Stimulated activated CD4-positive, alpha-beta T cell treated with anti-CD3 and anti-CD28 coated beads, TNF-alpha, amount 100 ng/mL, for 4 hours (primary cell): ENCODE results near the gene THSD8.
"Not testable (repeated sequence)": the region's sequence is repeated elsewhere in the genome, so short reads cannot be mapped to it uniquely, and the experiment has no call there.

Source experiments
- DNase-seq, 3 experiments: peaks; one replicate each; pipeline ENCODE4 v3.0.0-alpha.2; 2020; ENCODE audit warnings: low read depth in 3 of 3

THSD8 gene

DNA sequence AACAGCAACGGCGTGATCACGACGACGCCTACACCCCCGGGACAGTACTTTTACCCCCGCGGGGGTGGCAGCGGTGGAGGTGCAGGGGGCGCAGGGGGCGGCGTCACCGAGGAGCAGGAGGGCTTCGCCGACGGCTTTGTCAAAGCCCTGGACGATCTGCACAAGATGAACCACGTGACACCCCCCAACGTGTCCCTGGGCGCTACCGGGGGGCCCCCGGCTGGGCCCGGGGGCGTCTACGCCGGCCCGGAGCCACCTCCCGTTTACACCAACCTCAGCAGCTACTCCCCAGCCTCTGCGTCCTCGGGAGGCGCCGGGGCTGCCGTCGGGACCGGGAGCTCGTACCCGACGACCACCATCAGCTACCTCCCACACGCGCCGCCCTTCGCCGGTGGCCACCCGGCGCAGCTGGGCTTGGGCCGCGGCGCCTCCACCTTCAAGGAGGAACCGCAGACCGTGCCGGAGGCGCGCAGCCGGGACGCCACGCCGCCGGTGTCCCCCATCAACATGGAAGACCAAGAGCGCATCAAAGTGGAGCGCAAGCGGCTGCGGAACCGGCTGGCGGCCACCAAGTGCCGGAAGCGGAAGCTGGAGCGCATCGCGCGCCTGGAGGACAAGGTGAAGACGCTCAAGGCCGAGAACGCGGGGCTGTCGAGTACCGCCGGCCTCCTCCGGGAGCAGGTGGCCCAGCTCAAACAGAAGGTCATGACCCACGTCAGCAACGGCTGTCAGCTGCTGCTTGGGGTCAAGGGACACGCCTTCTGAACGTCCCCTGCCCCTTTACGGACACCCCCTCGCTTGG is 9.6 kb upstream of the THSD8 start:
- peak in 2 of 3 experiments; percentile 66 to 73 for DNase-seq

DNA sequence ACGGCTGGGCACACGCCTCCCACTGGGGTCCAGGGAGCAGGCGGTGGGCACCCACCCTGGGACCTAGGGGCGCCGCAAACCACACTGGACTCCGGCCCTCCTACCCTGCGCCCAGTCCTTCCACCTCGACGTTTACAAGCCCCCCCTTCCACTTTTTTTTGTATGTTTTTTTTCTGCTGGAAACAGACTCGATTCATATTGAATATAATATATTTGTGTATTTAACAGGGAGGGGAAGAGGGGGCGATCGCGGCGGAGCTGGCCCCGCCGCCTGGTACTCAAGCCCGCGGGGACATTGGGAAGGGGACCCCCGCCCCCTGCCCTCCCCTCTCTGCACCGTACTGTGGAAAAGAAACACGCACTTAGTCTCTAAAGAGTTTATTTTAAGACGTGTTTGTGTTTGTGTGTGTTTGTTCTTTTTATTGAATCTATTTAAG is 9.0 kb upstream of the THSD8 start:
- DNase-seq = no peak

DNA sequence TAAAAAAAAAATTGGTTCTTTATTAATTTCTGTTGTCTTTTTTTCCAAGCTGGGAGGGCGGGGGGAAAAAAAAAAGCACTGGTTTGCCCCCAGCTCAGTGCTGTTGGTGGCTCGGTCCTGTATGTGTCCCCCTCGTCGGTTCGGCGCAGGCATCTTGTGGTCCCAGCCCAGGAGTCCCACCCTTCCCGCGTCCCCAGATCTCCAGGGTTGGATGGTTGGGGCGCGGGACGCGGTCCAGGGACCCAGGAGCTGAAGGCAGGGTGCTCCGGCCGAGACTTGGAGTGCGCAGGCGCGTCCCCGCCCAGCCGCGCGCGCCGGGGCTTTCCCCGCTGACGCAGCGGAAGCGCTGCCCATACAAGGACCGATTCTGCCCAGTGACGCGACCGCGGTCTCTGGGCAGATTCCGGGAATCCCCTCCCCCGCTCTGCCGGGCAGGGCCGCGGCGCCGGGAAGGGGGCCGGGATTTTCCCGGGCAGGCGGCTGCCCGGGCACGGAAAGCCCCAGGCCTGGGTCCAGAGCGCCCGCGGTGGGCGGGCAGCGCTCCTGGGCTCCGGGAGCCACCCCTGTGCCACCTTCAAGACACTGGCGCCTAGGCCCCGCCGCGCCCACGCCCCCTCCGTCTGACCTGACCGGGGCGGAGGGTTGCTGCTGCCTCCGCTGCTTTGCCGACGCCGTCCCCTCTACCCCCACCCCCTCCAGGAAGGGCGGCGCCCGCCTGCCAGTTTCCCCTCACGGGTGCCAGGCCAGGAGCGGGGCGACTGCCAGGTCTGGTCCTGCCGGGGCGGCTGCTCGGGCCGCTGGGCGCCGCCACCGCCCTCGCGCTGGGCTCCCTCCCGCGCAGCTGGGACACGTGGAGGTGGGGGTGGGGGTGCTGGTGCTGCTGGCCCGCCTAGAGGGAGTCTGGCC is 8.3 kb upstream of the THSD8 start:
- peak; percentile 89 to 94 (median 91) for DNase-seq

DNA sequence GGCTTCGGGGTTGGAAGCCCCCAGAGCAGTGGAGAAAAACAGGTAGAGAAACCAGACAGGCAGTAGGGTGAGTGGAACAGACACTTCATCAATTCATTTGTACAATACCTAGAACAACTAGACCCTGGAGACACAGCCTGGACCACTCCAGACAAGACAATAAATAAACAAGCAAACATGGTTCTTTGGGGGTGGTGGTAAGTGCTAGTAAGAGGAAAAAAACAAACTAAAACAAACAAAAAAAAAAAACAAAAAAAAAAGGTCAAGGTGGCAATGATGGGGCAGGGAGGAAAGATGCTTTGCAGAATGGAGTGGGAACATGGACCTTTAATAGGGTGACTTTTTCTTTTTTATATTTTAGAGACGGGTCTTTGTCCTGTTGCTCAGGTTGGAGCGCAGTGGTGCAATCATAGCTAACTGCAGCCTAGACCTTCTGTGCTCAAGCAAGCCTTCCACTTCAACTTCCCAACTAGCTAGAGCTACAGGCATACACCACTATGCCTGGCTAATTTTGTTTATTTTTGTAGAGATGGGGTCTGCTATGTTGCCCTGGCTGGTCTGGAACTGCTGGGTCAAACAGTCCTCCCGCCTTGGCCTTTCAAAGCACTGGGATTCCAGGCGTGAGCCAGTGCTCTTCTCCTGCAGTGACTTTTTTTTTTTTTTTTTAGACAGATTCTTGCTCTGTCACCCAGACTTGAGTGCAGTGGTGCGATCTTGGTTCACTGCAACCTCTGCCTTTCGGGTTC is 7.5 kb upstream of the THSD8 start:
- DNase-seq = no peak

DNA sequence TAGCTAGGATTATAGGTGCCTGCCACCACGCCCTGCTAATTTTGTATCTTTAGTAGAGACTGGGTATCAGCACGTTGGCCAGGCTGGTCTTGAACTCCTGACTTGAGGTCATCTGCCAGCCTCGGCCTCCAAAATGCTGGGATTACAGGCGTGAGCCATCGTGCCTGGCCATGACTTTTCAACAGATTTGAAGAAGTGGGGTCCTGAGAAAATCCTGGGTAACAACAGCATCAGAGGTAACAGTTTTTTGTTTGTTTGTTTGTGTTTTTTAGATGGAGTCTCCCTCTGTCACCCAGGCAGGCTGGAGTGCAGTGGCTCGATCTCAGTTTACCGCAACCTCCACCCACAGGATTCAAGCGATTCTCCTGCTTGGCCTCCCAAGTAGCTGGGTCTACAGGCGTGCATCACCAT is 6.9 kb upstream of the THSD8 start:
- DNase-seq = no peak

DNA sequence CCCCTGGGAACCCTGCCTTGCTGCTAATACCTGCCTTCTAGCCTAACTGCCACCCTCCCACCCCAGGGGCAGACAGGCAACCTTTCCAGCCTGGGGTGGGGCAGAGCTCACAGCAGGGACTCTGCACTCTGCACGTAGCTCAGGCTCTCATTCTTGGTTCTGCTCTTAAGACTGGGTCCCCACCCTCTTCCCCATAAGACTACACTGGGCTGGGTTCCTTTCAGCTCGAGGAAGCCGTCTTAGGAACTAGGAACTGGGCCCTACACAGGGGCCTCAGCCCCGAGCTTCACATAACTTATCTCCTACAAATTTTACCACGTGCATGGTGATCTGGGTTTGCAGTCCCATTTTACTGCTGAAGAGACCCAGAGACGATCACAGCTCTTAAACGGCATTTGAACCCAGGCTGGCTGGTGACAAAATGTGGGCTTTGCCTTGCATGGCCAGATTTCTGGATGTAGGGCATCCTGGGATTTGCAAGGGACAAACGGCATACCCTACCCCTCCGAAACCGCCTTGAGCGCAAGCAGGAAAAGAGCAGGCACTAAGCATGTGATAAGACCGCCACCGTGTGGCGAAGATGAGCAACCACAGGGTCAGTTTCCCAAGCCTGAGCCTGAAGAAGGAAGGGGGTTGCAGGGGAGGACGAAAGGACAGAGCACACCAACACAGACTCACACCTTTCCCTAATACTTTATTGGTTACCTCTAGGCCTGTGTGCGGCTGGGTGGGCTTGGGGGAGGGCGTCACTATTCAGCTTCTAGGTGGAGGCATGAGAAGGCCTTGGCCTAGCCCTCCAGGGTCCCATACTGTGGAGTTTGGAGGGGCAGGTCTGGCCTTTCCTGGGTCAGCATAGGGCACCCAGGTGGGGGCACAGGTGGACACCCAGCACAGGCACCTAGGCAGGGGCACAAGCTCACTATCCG is 5.5 kb upstream of the THSD8 start:
- DNase-seq = peak in 2 of 3 experiments; percentile 60 to 63

DNA sequence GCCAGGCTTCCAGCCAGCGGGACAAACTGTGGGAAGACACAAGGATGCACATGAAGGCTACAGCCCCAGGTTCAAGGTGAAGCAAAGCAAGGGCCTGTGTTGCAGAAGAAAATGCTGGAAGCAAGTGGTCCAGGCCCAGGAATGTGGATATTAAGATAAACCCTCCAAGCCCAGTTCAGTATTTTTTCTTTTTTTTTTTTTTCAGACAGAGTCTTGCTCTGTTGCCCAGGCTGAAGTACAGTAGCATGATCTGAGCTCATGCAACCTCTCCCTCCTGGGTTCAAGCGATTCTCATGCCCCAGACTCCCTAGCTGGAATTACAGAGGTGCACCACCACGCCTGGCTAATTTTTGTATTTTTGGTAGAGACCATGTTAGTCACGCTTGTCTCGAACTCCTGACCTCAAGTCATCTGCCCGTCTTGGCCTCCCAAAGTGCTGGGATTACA is 4.7 kb upstream of the THSD8 start:
- no peak for DNase-seq

DNA sequence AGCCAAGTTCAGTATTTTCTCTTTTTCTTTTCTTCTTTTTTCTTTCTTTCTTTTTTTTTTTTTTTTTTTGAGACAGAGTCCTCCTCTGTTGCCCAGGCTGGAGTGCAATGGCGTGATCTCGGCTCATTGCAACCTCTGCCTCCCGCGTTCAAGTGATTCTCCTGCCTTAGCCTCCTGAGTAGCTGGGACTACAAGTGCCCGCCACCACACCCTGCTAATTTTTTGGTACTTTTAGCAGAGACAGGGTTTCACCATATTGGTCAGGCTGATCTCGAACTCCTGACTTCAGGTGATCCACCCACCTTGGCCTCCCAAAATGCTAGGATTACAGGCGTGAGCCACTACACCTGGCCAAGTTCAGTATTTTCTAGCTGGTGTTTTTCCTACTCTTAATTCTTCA is 4.3 kb upstream of the THSD8 start:
- not testable (repeated sequence) for DNase-seq

DNA sequence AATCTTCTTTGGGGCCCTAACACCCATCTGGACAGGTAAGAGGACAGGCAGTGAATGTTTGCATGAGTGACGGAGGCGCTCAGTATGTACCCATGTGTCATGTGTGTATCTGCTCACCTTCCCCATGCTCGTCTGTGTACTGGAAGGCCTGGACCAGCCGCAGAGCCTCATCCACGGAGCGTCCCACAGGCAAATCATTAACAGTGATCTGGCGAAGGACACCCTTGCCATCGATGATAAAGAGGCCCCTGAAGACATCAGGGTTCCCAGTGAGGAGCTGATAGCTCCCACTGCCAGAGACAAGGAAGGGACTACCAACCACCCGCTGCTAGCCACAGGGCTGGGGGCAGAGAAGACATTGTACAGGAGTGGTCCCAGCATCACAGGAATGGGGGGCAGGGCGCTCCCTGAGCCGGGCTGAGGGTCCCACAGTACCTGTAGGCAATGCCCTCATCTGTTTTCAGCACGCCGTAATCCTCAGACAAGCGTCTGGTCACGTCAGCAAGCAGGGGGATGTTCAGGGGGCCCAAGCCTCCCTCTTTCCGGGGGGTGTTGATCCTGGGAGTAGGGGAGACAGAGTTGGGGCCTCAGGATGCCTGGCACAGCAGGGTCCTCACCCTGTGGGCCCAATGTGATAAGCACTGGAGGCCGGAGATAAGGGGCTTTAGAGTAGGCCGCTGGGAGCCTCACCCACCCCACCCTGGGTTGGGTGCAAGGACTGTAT is 2.0 kb upstream of the THSD8 start:
- DNase-seq = no peak

DNA sequence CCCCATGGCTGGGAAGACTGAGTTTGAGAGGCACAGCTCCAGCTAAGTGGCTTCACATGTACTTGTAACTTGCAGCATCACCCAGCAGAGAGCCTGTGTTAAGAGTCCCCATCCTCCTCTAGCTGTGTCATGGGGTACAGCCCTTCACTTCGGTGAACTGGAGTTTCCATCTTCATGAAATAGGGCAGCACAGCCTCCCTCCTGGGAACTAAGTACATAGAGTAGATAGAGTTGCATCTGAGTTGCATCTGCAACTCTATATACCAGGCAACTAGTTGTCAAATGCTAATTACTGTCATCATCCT is 1.5 kb upstream of the THSD8 start:
- no peak for DNase-seq

DNA sequence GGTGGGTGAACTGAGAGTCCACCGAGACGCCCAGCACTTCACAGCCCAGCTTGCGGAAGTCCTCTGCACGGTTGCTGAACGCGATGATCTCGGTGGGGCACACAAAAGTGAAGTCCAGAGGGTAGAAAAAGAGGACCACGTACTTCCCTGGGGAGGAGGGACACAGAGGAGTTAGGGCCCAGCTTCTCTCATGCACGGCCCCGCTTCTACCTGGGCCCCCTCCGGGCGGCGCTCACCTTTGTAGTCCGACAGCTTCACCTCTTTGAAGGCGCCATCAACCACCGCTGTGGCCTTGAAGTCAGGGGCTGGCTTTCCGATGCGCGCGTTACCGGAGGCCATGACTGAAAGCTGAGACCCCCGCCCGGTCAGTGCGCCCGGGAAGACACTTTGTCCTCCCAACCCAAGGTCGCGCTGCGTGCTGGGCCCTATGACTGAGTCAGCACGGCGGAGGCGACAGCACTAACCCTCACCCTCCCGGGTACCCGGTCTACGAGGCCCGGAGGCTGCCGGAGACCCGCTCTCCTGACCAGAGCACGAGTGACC is 875 bp upstream of the THSD8 start:
- no peak for DNase-seq

DNA sequence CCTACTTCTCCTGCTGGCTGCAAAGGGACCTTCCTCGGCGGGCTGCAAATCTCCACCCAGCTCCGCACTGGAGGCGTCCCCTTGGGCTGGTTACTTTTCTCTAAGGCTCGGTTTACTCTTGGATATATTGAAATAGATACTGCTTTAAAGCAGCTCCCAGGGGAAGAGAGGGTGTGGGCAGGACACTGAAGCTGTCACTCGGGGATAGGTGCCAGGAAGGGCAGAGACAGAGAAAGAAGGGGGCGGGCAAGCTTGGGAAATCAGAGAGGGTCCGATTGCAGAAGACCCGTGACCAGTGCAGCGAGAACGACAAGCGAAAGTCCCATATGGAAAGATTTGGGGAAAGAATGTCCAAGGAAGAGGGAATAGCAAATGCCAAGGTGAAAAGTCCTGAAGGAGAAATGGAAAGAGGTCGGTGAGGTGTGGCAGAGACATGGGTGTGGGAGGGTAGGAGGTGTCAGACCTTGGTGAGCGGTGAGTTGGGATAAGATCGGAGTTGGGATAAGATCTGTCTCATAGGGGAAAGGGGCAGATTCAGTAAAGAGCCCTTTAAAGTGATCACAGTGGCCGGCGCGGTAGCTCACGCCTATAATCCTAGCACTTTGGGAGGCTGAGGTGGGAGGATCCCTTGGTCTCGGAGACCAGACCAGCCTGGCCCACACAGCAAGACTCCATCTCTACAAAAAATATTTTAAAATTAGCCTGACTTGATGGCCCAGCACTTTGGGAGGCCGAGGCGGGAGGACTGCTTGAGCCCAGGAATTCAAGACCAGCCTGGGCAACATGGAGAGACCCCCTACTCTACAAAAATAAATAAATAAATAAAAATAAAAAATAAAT is 618 bp downstream of the THSD8 start:
- DNase-seq = no peak

DNA sequence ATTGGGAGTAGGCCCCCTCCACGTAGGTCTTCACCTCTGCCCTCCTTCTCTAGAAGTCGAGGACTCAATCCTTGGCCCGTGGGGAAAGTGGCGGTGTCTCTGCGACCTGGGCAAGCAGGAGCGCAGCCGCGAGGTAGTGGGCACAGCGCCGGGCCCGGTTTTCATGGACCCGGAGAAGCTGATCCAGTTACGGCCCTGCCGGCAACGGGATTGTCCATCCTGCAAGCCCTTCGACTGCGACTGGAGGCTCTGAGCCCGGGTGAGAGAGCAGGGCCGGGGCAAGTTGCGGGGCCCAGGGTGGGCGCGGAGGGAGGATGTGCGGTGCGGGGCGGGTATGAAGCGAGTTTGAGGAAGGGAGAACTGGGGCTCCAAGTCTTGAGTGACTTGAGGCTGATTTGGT is 2.2 kb downstream of the THSD8 start:
- DNase-seq = no peak

DNA sequence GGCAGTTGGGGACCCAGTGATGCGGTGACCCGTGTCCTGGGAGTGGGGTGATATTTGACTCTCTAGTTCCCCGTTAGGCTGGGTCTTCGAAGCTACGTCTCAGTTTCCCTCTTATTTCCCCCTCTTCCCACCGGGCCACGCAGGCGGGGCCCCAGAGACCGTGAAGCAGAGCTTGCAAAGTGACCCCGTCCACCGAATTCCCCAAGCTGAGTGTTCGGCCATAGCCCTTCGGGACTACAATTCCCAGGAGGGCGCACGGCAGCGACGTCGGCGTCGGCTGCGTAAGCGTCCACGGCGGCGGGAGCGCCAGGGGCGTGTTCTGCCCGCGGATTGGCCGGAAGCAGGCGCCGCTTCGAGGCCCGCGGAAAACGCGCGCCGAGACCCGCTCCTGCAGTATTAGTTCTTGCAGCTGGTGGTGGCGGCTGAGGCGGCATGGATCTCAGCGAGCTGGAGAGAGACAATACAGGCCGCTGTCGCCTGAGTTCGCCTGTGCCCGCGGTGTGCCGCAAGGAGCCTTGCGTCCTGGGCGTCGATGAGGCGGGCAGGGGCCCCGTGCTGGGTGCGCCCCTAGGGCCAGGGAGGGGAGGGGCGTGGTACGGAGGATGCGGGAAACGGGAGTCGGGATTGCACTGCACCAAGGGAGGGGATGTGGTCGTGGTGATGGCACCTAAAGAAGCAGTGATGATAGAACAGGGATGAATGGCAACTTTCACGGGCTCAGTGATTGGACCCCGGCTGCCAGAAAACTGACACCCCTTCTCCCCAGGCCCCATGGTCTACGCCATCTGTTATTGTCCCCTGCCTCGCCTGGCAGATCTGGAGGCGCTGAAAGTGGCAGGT is 4.6 kb downstream of the THSD8 start, which contains the start of gene RNASEH2A:
RNASEH2A (plus strand) TSS at position 343 of the 840 bp plus-strand sequence; CDS start at position 433, 90 bp downstream.
- DNase-seq = peak; percentile 74 to 79 (median 78)

DNA sequence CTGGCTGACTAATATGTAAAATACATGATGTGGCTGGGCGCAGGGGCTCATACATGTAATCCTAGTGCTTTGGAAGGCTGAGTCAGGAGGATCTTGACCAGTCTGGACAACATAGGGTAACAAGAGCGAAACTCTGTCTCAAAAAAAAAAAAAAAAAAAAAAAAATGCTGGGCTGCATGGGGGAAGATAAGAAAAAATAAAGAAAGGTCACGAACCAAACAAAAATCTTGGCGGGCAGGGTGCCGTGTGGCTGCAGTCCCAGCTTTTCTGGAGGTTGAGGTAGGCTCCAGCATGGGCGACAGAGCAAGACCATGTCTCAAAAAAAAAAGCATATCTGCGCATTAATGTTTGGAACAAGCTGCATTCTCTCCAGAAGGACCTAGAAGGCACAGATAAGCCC is 13.2 kb downstream of the THSD8 start:
- no peak for DNase-seq

DNA sequence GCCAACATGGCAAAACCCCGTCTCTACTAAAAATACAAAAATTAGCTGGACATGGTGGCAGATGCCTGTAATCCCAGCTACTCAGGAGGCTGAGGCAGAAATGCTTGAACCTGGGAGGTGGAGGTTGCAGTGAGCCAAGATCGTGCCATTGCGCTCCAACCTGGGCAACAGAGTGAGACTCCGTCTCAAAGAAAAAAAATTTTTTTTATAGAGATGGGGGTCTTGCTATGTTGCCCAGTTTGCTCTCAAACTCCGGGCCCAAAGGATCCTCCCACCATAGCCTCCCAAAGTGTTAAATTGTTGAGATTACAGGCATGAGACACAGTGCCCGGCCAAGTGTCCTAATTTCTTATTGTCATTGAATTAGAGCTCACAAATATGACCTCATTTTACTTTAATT is 15.3 kb downstream of the THSD8 start:
- DNase-seq = not testable (repeated sequence)

DNA sequence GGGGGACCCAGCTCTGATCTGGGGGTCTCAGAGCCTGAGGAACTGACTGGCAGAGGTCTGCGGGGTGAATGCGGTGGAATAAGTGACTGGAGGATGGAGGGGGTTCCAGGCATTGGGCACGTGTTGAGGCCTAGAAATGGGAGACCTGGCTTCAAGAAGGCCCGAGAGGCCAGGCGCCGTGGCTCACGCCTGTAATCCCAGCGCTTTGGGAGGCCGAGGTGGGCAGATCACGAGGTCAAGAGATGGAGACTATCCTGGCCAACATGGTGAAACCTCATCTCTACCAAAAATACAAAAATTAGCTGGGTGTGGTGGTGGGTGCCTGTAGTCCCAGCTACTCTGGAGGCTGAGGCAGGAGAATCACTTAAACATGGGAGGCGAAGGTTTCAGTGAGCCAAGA is 15.9 kb downstream of the THSD8 start:
- DNase-seq = not testable (repeated sequence)

DNA sequence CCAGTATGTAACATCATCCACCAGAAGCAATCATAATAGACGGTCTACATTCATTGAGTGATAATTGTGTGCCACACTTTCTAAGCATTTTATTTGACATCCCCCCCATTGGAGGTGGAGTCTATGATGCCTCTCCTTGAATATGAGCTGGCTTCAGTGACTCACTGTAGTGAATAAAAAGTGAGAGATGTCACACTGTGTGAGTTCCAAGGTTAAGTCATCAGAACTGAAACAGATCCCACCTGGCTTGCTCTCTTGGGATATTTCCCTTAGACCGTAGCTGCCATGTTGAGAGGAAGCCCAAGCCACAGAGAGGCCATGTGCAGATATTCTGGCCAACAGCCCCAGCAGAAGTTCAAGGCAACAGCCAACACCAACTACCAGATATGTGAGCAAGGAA is 19.9 kb downstream of the THSD8 start:
- no peak for DNase-seq
